ENCODE data around the gene GIGYF1. TPM values are rescaled to one million over a fixed set of nuclear protein-coding genes. Genes with fewer than 3 reads are reported as not detected.
"Not testable (repeated sequence)": the region's sequence is repeated elsewhere in the genome, so short reads cannot be mapped to it uniquely, and the experiment has no call there.

The GIGYF1 gene
- total RNA-seq, 1 donor from 2014 or later = 53.8 TPM

- not testable (repeated sequence) for H3K4me3 Mint-ChIP-seq; H3K9me3 Mint-ChIP-seq; H3K27ac Mint-ChIP-seq; H3K36me3 Mint-ChIP-seq (ENCODE audit: low read depth); DNase-seq (ENCODE audit: low spot score); H3K4me1 Mint-ChIP-seq (ENCODE audit: low read depth)
- intact Hi-C loops (cut with micrococcal nuclease) = loop anchor here (10.0 kb wide), 1 partner anchor 384 kb away; the partner anchor contains the start of gene TRIM56
- peaks cover 31% of the 10 kb centered on the region for H3K27me3 Mint-ChIP-seq (ENCODE audit: insufficient read depth)
These were observed 7.0 kb upstream of the GIGYF1 start for GRCh38 chr7:100701089-100701488.

- Mint-ChIP-seq H3K27ac (no peak overlapping the region), H3K9me3 (no peaks in the 10 kb centered on the region), H3K4me3 (no peak overlapping the region), H3K36me3 (ENCODE audit: low read depth) (no peaks in the 10 kb centered on the region), H3K27me3 (ENCODE audit: insufficient read depth) (peaks cover 41% of the 10 kb centered on the region), H3K4me1 (ENCODE audit: low read depth) (peaks cover 7% of the 10 kb centered on the region)
- intact Hi-C loops (cut with micrococcal nuclease) = no loop called here
- no peak for DNase-seq (ENCODE audit: low spot score)
These were observed 5.0 kb upstream of the GIGYF1 start for GRCh38 chr7:100699018-100699417.

- Mint-ChIP-seq H3K4me1 (ENCODE audit: low read depth) (peaks cover 27% of the 10 kb centered on the region), H3K36me3 (ENCODE audit: low read depth) (peaks cover 9% of the 10 kb centered on the region), H3K9me3 (no peaks in the 10 kb centered on the region), H3K4me3 (peak overlapping the region; percentile 78), H3K27ac (no peak overlapping the region), H3K27me3 (ENCODE audit: insufficient read depth) (peaks cover 35% of the 10 kb centered on the region)
- no peak for DNase-seq (ENCODE audit: low spot score)
- intact Hi-C loops (cut with micrococcal nuclease) = no loop called here
These were observed 2.1 kb upstream of the GIGYF1 start for GRCh38 chr7:100696123-100696521.

- DNase-seq (ENCODE audit: low spot score) = no peak
- Mint-ChIP-seq H3K27ac (peak overlapping the region; percentile 93), H3K4me1 (ENCODE audit: low read depth) (peaks cover 27% of the 10 kb centered on the region), H3K9me3 (no peaks in the 10 kb centered on the region), H3K27me3 (ENCODE audit: insufficient read depth) (peaks cover 25% of the 10 kb centered on the region), H3K4me3 (peak overlapping the region; percentile 94), H3K36me3 (ENCODE audit: low read depth) (peaks cover 9% of the 10 kb centered on the region)
- intact Hi-C loops (cut with micrococcal nuclease) = loop anchor here (2.0 to 5.0 kb wide), 4 partner anchors 67 to 216 kb away; partner anchors contain the start of genes SLC12A9 and TSC22D4
These were observed 545 bp downstream of the GIGYF1 start for GRCh38 chr7:100693312-100694097.

GRCh38 chr7:100692578-100692961 lies 1.5 kb downstream of the GIGYF1 start:
- intact Hi-C loops (cut with micrococcal nuclease) = loop anchor here (2.0 to 5.0 kb wide), 4 partner anchors 66 to 215 kb away; partner anchors contain the start of genes SLC12A9 and TSC22D4
- DNase-seq (ENCODE audit: low spot score) = no peak
- H3K27me3 Mint-ChIP-seq (ENCODE audit: insufficient read depth) = peaks cover 23% of the 10 kb centered on the region
- no peaks in the 10 kb centered on the region for H3K9me3 Mint-ChIP-seq
- peak overlapping the region; percentile 94 for H3K4me3 Mint-ChIP-seq
- H3K4me1 Mint-ChIP-seq (ENCODE audit: low read depth) = peaks cover 27% of the 10 kb centered on the region
- H3K27ac Mint-ChIP-seq = peak overlapping the region; percentile 93
- peaks cover 12% of the 10 kb centered on the region for H3K36me3 Mint-ChIP-seq (ENCODE audit: low read depth)

GRCh38 chr7:100691676-100692577 lies 2.1 kb downstream of the GIGYF1 start:
- H3K36me3 Mint-ChIP-seq (ENCODE audit: low read depth) = peaks cover 13% of the 10 kb centered on the region
- peaks cover 27% of the 10 kb centered on the region for H3K4me1 Mint-ChIP-seq (ENCODE audit: low read depth)
- peak overlapping the region; percentile 94 for H3K4me3 Mint-ChIP-seq
- DNase-seq (ENCODE audit: low spot score) = peak; percentile 74
- H3K9me3 Mint-ChIP-seq = no peaks in the 10 kb centered on the region
- peak overlapping the region; percentile 45 for H3K27ac Mint-ChIP-seq
- intact Hi-C loops (cut with micrococcal nuclease) = loop anchor here (1.0 to 5.0 kb wide), 10 partner anchors 17 to 215 kb away; partner anchors contain the start of genes FBXO24, LRCH4, MOSPD3 and SLC12A9
- peaks cover 16% of the 10 kb centered on the region for H3K27me3 Mint-ChIP-seq (ENCODE audit: insufficient read depth)

- H3K27me3 Mint-ChIP-seq (ENCODE audit: insufficient read depth) = peaks cover 6% of the 10 kb centered on the region
- no peak for DNase-seq (ENCODE audit: low spot score)
- no peak overlapping the region for H3K27ac Mint-ChIP-seq
These were observed 4.6 kb downstream of the GIGYF1 start for GRCh38 chr7:100689230-100690135.

GRCh38 chr7:100688326-100688860 lies 5.7 kb downstream of the GIGYF1 start:
- H3K27me3 Mint-ChIP-seq (ENCODE audit: insufficient read depth) = peaks cover 6% of the 10 kb centered on the region
- H3K36me3 Mint-ChIP-seq (ENCODE audit: low read depth) = peaks cover 23% of the 10 kb centered on the region
- H3K9me3 Mint-ChIP-seq = no peaks in the 10 kb centered on the region
- no peak for DNase-seq (ENCODE audit: low spot score)
- peaks cover 20% of the 10 kb centered on the region for H3K4me1 Mint-ChIP-seq (ENCODE audit: low read depth)
- intact Hi-C loops (cut with micrococcal nuclease) = no loop called here
- no peak overlapping the region for H3K4me3 Mint-ChIP-seq
- no peak overlapping the region for H3K27ac Mint-ChIP-seq

More at GRCh38 chr7:100689230-100690135, 4.6 kb downstream of the GIGYF1 start:
- intact Hi-C loops (cut with micrococcal nuclease) = loop anchor here (5.0 kb wide), 2 partner anchors 163 to 212 kb away; partner anchors contain the start of genes SLC12A9 and TSC22D4
- Mint-ChIP-seq H3K4me3 (no peak overlapping the region), H3K36me3 (ENCODE audit: low read depth) (peaks cover 21% of the 10 kb centered on the region), H3K4me1 (ENCODE audit: low read depth) (peaks cover 21% of the 10 kb centered on the region), H3K9me3 (no peaks in the 10 kb centered on the region)

- intact Hi-C loops (cut with micrococcal nuclease) = no loop called here
- H3K36me3 Mint-ChIP-seq (ENCODE audit: low read depth) = peaks cover 21% of the 10 kb centered on the region
- H3K27ac Mint-ChIP-seq = no peak overlapping the region
- DNase-seq (ENCODE audit: low spot score) = no peak
- peaks cover 14% of the 10 kb centered on the region for H3K4me1 Mint-ChIP-seq (ENCODE audit: low read depth)
- H3K9me3 Mint-ChIP-seq = no peaks in the 10 kb centered on the region
- H3K4me3 Mint-ChIP-seq = no peak overlapping the region
- H3K27me3 Mint-ChIP-seq (ENCODE audit: insufficient read depth) = peaks cover under 1% of the 10 kb centered on the region
These were observed 6.2 kb downstream of the GIGYF1 start for GRCh38 chr7:100687751-100688300.

GRCh38 chr7:100687261-100687660 lies 6.8 kb downstream of the GIGYF1 start:
- Mint-ChIP-seq H3K4me3 (no peak overlapping the region), H3K27me3 (ENCODE audit: insufficient read depth) (no peaks in the 10 kb centered on the region), H3K4me1 (ENCODE audit: low read depth) (peaks cover 9% of the 10 kb centered on the region), H3K9me3 (no peaks in the 10 kb centered on the region), H3K36me3 (ENCODE audit: low read depth) (peaks cover 20% of the 10 kb centered on the region), H3K27ac (no peak overlapping the region)
- DNase-seq (ENCODE audit: low spot score) = no peak
- intact Hi-C loops (cut with micrococcal nuclease) = no loop called here

GRCh38 chr7:100686822-100687211 lies 7.2 kb downstream of the GIGYF1 start:
- Mint-ChIP-seq H3K9me3 (no peaks in the 10 kb centered on the region), H3K4me3 (no peak overlapping the region), H3K4me1 (ENCODE audit: low read depth) (peaks cover 4% of the 10 kb centered on the region), H3K27ac (no peak overlapping the region), H3K27me3 (ENCODE audit: insufficient read depth) (no peaks in the 10 kb centered on the region), H3K36me3 (ENCODE audit: low read depth) (peaks cover 20% of the 10 kb centered on the region)
- intact Hi-C loops (cut with micrococcal nuclease) = no loop called here
- no peak for DNase-seq (ENCODE audit: low spot score)

Measured in activated T-helper 1 cell treated with anti-CD3 and anti-CD28 coated beads, Interleukin-12 subunit alpha, Interleukin-12 subunit beta, Interleukin-2, Interleukin-4 antibody, amounts not matched to agents 30 ng/mL and 10 ng/mL and 1 ng/mL, durations not matched to agents 14 hours and 24 hours and 36 hours (primary cell).